Kidney capillary endothelial cell (primary cell): ENCODE data around the gene LETM1.
"Not testable (repeated sequence)": the region's sequence is repeated elsewhere in the genome, so short reads cannot be mapped to it uniquely, and the experiment has no call there.

Experiments
- DNase-seq: peaks from one replicate; pipeline ENCODE4 v3.0.0-alpha.2; 2018; ENCODE audit warnings: low spot score

Gene LETM1

DNA sequence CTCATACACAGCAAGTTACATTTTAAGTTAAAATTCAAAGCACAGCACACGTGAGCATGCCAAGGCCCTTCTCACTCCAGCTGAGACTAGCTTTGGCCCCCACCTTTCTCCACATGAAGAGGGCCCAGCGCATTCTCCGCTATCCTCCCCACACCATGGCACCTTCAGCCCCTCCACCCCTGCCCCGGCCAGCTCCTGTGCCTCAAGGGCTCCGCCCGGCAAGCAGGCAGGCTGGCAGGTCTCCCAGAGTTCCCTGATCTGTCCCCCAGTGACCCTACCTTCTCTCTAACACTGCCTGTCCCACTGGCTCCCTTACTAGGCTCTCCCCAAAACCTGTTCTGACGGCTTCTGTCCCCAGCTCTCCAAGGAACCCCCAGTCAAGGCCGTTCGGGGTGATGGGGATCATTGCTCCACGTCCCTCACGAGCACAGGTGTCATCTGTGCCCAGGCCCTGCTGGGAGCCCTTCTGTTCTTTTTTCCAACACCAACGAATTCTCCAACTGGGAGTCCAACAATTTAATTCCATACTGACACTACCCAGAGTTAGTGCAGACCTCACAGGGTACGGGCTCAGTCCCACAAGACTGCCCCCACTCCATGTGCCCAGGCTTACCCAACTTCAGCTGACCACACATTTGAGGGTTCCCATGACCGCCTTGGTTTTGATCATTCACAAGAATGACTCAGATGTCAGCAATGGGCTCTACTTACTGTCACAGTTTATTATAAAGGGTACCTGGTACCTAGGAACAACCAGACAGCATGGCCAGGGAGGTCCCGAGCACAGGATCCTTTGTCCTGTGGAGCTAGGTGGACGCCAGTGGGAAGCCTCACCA lies 4.2 kb downstream of the LETM1 start:
- DNase-seq, result no peak

DNA sequence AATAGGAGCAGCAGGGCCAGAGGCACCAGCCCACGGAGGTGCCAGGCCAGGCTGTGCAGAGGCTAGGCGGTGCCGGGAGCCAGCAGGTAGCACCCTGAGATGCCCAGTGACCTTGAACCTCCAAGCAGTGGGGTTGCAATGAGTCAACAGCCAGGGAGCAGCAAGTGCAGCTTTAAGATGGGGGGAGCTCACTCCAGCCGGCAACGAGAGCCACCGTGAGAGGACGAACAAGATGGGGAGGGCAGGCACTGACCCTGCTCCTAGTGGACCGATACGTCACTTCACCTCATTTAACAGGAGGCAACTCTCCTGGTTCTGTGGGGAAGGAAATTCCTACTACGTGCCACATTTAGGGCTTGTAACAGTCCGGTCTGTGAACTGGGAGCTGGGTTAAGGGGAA lies 4.8 kb downstream of the LETM1 start:
- no peak for DNase-seq

GRCh38 chr4:1850276-1850675 lies 5.7 kb downstream of the LETM1 start:
- DNase-seq, result no peak

DNA sequence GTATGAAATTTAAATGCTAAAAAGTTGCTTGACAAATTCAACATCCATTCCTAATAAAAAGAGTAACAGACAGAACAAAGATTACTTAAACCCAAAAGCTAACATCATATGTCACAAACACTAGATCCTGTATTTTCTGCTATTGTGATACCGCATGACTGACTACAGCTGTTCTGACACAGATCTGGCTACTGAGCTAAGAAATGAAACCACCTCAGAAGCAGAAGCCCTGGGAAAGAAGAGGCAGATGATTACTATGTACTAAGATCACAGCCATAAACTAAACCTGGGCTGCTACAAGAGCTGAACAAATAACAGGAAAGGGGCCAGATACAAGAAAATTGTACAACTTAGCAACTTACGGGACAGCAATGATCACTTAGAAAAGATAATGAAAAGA lies 9.4 kb downstream of the LETM1 start:
- DNase-seq, result no peak

DNA sequence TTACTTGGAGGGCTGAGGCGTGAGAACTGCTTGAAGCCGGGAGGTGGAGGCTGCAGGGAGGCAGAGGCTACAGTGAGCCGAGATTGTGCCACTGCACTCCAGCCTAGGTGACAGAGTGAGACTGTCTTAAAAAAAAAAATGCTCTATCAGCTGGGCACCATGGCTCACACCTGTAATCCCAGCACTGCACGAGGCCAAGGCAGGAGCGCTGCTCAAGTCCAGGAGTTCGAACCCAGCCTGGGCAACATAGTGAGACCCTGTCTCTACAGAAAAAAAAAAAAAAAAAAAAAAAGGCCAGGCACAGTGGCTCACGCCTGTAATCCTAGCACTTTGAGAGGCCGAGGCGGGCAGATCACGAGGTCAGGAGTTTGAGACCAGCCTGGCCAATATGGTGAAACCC lies 11.3 kb downstream of the LETM1 start:
- not testable (repeated sequence) for DNase-seq

GRCh38 chr4:1843852-1844251 lies 12.1 kb downstream of the LETM1 start:
- DNase-seq, result no peak

DNA sequence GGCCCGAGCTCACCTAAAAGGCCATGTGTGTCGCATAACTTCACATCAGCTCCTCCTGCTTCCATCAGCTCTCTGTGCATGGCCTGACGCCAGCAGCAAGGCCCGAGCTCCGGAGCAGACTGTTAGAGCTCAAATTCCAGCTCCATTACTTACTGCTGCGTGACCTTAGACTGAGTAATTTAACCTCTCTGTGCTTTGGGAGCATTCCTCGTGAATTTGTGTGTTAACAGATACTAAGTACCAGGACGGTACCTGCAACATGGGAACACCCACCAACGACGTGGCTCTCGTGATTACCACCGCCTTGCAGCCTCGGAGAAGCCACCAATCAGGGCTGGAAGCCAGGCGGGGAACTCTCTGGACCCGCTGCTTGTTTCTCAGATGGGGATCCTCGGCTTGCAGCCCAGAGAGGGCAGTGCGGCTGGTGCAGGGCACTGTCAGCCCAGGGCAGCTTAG lies 12.9 kb downstream of the LETM1 start:
- DNase-seq, result no peak

GRCh38 chr4:1842339-1842895 lies 13.5 kb downstream of the LETM1 start:
- no peak for DNase-seq

GRCh38 chr4:1841887-1842210 lies 14.1 kb downstream of the LETM1 start:
- no peak for DNase-seq

GRCh38 chr4:1841201-1841886 lies 14.6 kb downstream of the LETM1 start:
- DNase-seq, result no peak

- no peak for DNase-seq
Observed at GRCh38 chr4:1839282-1839681, 16.7 kb downstream of the LETM1 start.

DNA sequence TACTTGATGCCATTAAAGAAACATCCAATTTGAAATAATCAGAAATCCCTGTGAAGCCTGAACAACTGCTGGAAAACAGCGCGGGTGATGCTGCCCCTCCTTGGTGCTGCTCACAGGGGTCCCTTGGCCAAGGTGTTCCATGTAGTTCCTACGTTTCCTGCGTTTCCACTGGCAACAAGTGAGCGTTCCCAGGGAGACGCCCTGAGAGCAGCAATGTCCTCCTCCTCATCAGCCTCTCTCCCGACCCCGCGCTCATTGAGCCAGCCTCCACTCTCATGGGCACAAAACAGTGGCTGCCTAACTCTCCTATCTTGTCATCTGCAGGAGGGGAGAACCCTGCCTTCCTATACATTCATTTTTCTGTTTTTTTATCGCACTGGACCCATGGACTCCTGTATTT lies 18.9 kb downstream of the LETM1 start:
- DNase-seq, result no peak

DNA sequence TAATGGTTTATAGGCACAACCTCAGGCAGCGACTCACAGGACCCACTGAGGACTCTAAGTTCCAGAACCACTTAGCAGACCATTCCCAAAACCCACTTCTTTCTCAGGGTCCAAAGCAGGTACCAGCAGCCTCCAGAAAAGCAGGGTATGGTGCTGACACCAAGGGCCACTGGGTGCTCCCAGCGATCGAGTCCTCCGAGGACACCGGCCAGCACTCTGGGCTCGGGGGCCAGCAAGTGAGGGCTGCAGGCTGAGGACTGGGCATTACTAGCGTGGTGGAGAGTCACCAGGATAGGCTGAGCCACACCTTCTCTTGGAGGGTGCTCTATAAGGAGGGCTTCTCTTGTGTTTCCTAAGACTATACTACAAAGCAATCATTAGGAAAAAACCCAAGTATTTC lies 19.3 kb downstream of the LETM1 start:
- DNase-seq, result no peak

DNA sequence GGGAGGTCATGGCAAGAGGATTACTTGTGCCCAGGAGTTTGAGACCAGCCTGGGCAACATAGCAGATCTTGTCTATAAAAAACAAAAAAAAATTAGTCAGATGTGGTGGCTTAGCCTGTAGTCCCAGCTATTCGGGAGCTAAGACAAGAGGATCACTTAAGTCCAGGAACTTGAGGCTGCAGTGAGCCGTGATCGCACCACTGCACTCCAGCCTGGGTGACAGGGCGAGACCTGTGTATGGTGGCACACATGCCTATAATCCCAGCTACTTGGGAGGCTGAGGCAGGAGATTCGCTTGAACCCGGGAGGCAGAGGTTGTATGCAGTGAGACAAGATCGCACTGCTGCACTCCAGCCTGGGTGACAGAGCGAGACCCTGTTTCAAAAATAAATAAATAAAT lies 20.1 kb downstream of the LETM1 start:
- DNase-seq, result not testable (repeated sequence)

DNA sequence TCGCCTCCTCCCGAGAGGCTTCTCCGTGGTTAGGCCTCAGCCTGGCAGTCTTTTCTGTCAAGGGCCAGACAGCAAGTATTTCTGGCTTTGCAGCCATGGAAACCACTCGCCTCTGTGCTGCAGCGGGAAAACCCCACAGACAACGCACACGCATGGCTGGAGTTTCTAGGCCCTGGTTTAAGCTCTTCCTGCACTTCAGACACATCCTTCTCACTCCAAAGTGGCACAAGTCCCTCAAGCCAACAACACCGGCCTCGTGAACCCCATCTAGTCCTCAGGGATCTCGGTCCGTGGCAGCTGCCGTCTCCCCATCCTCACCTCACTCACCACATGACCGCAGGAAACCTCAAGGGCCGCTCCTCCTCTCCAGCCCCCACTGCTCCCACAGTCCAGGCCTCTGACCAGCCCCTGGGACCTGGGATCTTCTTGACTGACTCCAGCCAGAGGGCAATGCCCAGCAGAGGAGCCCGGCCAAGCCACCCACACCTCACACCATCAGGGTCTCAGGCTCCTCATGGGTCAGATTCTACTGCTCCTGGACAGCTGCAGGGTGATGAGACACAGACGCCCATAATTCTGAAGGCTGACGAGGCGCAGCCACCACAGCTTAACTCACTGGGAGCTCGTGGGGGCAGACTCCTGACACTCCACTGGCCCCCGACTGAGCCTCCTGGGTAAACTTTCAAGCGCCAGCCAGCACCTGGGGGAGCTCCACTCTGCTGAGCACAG lies 21.7 kb downstream of the LETM1 start:
- DNase-seq, result no peak

DNA sequence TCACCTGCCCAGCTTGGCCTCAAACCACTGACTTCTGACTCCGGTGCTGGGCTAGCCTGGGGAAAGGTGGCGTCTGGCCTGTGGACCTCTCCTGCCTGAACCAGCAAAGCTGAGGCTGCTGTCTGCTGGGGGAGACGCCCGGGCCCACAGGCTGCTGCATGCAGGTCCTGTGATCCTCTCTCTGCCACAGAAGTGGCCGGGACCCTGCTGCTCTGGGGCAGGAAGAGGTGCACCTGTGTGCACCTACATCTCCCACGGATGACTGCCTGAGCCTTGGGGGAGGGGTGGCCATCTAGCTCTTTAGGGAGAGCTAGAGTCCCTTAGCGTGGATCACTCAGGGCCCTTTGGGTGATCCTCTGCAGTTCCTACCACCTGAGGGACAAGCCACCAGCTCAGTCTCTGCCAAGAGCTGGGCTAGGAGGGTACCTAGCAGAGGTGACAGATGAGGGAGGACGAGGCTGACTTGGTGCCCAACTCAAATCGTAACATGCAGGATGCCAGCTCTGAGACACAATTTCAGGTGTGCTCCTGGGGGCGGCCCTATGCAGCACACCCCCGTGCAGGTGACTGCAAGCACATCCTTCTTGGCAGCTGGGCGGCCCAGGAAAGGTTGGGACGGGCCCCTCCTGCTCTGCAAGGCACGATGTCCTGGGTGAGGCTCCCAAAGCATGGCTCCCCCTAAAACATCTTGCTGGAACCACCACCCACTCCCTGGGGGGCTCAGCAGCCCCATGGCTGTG lies 22.5 kb downstream of the LETM1 start:
- DNase-seq, result no peak

- DNase-seq, result no peak
Observed at GRCh38 chr4:1832690-1833089, 23.3 kb downstream of the LETM1 start.

GRCh38 chr4:1831331-1831730 lies 24.6 kb downstream of the LETM1 start:
- no peak for DNase-seq

DNA sequence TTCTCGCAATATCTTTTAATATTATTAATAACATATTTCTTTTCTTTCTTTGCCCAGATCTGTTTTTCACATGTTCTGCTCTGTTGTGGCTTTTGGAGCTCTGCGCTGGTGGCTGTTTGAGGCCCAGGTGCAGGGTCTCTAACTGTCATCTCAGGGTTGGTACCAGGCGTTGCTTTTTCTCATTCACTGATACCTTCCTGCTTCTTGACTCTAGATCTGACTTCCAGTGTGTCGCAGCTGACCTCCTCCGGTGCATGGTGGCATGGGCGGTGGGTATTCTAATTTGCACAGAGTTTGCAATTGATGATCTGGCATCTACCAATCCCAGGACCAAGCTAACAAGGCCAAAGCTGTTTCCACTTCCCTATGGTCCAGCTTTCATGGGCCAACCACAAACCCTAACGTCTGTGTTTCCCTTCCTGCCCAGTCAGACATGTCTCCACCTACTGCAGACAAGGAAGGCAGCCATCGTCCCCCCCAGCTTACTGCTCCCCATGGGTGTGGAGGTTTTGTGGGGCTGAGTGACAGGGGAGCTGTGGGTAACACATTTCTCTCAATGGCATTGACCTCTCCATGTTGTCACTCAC lies 25.2 kb downstream of the LETM1 start:
- no peak for DNase-seq

GRCh38 chr4:1830234-1830633 lies 25.7 kb downstream of the LETM1 start:
- no peak for DNase-seq

DNA sequence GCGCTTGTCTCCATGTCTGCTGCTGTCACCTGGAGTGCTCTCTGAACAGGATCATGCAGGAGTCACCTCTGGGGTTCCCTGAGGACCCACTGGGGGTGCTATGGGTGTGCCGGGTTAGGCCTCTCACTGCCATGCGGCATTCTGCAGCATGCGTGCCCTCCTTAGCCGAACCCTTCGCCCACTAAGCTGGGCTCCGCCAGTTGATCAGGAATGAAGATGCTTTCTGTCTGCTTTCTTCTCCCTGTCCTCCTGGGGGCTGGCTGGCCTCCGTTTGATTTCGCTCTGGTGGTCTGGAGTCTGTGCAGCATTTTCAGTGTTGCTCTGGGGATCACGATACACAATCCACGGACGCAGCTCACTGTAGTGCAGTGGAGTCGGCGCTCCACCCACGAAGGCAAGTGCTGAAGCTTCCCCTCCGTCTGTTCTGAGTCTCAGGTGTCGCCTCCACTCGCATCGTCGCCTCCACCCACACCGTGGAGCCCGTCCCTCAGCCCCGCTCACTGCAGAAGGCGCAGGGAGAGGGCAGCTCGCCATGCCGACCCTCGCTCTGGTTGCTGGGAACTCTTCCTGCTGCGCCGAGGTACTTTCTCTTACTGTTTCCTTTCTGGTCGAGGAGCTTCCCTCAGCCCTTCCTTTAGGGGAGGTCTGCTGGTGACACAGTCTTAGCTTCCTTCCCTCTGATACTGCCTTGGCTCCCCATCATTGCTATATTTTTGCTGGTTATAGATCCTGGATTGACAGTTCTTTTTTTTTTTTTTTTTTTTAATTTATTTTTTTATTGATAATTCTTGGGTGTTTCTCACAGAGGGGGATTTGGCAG lies 29.2 kb downstream of the LETM1 start:
- DNase-seq, result no peak
